Right renal pelvis (tissue), 4 donors: Measurements from ENCODE around the gene TMEM101. TPM values are rescaled to one million over a fixed set of nuclear protein-coding genes. Genes with fewer than 3 reads are reported as not detected.
"Not testable (repeated sequence)": the region's sequence is repeated elsewhere in the genome, so short reads cannot be mapped to it uniquely, and the experiment has no call there.

Experiments used
- DNase-seq, 4 donors: peaks; one replicate each; pipeline ENCODE4 v3.0.0-alpha.2; 2013; ENCODE audit warnings: low read depth in 4 of 4, low spot score in 3 of 4, missing footprints in 1 of 4
- polyA plus RNA-seq, 4 donors: library from polyadenylated mRNA; unstranded; fragments of 120-200 nt; gene quantifications; one replicate each; pipeline ENCODE4 v1.2.1, GENCODE V29; 2013; ENCODE audit not compliant: insufficient read length in 4 of 4

The TMEM101 gene
- polyA plus RNA-seq, 4 donors, result 34.5 to 49.8 (median 39.4) TPM

GRCh38 chr17:44024853-44025252 is 10.1 kb upstream of the TMEM101 start:
- no peak for DNase-seq

DNA sequence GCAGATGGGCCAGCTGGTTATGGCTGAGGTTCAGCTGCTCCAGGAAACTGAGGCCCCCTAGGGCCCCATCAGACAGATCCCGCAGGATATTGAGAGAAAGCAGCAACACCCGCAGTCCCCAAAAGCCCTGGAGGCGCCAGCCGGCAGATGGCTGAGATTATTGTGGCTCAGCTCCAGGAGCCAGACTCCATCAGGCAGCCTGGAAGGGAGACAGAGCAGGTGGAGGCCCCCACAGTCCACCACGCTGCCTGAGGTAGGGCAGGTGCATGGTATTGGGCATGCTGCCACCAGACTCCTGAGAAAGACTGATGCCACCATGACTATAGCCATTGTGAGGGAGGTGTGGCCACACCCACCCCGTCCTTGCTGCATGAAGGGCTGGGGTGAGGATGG is 9.5 kb upstream of the TMEM101 start:
- no peak for DNase-seq

GRCh38 chr17:44023545-44024270 is 8.9 kb upstream of the TMEM101 start:
- DNase-seq, result no peak

DNA sequence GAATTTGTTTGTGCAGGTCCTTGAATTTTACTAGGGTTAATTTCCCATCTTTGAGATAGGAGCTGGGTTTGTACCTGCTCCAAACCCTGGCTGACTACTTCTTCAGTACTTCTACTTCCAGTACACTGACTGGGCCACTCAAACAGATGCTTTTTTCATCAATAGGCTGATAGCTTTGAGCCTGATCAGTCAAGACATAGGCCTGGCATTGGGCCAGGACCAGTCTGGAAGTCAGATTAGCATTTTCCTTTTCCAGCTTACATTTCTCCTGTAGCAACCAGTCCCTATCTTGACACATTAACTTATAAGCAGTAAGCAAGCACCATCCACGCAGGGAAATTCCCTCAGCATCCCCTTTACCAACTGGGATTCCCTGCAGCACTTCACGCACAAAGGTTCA is 7.5 kb upstream of the TMEM101 start:
- DNase-seq, result no peak

GRCh38 chr17:44021227-44021626 is 6.5 kb upstream of the TMEM101 start:
- DNase-seq, result not testable (repeated sequence)

- DNase-seq, result no peak
Measured at GRCh38 chr17:44014133-44014436, 678 bp downstream of the TMEM101 start.

- no peak for DNase-seq
Measured at GRCh38 chr17:44012874-44013273, 1.9 kb downstream of the TMEM101 start.

DNA sequence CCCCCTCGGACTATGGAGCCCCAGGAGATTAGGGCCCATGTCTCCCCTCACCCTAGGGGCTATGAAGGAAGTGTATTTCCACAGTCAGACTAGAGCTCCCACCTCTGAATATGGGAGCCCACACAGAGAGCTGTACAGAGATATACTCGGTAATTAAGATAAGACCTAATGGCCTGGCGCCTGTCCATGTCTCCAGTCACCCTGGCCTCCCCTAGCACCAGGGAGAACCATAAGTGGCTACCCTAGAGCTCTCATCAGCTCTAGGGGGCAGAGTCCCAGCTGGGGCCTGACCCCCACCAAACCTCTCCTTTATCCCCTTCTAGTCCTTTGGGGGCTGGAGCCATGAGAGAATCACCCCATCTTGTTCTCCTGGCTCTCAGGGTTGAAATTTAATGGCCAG is 2.4 kb downstream of the TMEM101 start:
- no peak for DNase-seq

GRCh38 chr17:44011876-44012275 is 2.9 kb downstream of the TMEM101 start:
- DNase-seq, result no peak

GRCh38 chr17:44010966-44011647 is 3.7 kb downstream of the TMEM101 start:
- DNase-seq, result no peak

GRCh38 chr17:44008205-44008909 is 6.4 kb downstream of the TMEM101 start:
- no peak for DNase-seq

DNA sequence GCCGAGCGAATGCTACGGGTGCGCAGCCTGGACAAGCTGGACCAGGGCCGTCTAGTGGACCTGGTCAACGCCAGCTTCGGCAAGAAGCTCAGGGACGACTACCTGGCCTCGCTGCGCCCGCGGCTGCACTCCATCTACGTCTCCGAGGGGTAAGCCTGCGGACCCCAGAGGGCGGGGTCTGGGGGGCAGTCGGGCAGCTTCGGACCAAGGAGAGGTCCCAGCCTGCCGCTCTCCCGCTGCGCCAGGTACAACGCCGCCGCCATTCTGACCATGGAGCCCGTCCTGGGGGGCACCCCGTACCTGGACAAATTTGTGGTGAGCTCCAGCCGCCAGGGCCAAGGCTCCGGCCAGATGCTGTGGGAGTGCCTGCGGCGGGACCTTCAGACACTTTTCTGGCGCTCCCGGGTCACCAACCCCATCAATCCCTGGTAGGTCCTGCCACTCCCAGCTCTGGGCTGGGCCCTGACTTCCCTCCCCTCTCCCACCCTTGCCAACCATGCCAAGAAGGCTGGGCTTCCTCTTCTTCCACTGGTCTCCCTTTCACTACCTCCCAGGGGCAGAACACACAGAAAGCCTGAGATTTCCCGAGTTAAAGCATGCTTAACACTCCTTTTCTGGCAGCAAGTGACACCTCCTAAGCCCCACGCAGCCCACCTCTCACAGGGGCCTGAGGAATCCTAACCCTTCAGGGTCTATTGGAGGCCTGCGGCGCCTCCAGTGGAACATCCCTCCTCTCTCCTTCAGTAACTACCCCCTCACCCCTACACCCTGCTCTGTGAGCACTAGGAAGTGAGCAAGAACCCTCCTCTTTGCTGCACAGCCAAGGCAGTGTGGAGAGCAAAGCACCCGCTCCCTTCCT is 7.2 kb downstream of the TMEM101 start:
- no peak for DNase-seq

GRCh38 chr17:44006598-44007345 is 8.0 kb downstream of the TMEM101 start:
- DNase-seq, result peak; percentile 89 to 94 (median 92)

- no peak for DNase-seq
Measured at GRCh38 chr17:44006272-44006597, 8.5 kb downstream of the TMEM101 start.

DNA sequence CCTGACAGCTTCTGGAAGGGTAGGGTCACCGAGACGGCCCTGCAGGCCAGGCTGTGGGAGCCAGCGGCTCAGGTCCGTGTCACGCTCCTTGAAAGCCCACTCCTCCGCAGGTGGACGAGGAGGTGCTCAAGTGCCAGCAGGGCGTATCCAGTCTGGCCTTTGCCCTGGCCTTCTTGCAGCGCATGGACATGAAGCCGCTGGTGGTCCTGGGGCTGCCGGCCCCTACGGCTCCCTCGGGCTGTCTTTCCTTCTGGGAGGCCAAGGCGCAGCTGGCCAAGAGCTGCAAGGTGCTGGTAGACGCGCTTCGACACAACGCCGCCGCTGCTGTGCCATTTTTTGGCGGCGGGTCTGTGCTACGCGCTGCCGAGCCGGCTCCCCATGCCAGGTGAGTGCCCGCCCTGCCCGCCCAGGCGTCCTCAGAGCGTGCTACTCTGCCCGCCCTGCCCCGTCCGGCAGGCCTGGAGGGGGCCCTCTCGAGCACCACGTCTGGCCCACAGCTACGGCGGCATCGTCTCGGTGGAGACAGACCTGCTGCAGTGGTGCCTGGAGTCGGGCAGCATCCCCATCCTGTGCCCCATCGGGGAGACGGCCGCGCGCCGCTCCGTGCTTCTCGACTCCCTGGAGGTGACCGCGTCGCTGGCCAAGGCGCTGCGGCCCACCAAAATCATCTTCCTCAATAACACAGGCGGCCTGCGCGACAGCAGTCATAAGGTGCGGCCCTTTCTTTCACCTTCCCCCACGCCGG is 9.1 kb downstream of the TMEM101 start:
- no peak for DNase-seq

DNA sequence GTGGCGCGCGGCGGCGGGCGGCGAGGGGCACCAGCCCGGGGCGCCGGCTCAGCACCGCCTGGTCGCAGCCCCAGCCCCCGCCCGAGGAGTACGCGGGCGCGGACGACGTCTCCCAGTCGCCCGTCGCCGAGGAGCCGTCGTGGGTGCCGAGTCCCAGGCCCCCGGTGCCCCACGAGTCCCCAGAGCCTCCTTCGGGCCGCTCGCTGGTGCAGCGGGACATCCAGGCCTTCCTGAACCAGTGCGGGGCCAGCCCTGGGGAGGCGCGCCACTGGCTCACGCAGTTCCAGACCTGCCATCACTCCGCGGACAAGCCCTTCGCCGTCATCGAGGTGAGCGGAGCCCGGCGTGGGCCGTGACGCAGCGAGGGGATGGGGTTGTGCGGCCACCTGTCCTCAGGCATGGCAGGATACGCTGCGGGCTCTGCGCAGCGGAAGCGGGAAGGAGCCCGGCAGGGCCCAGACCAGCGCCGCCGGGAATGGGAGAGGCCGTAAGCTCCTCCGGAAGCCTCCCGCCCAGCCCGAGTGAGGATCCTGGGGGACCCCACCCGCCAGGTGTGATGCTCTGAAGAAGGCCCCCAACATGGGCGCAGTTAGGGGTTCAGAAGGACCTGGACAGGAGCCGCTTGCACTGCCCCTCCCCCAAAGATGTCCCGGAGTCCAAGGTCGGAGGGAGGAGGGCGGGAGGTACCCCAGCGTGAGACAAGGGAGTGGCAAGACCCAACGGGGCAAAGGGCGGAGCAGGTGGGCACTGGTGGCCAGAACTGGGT is 9.8 kb downstream of the TMEM101 start:
- DNase-seq, result no peak

DNA sequence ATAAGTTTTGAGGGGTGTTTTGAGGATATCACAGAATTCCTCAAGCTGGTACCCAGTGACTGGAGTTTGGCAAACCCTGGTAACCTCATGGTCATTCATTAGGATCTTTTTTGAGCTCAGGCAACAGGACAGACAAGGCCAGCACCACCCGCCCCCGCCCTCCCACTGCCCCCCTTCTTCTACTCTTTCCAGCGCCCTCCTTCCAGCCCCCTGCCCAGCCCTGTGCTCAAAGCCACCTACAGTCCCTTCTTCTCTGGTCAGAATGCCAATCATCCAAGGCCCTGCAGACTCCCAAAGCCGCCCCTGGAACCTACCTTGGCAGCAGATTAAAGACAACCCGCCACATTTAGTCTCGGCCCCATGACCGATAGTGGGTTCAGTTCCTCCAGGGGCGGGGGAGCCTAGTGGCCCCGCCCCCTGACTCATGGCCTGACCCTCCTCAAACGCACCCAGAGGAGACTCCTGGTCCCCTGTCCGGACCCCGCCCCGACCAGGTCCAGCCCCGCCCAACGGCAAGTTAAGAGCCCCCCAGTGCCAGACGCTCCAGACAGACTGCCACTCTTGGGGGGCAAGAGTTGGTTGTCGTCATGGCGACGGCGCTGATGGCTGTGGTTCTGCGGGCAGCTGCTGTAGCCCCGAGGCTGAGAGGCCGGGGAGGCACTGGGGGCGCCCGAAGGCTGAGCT is 10.5 kb downstream of the TMEM101 start, which contains the start of gene NAGS:
TSS of gene NAGS (plus strand) at position 546 of the 684 bp plus-strand sequence. CDS start at position 588, 42 bp downstream.
- no peak for DNase-seq

DNA sequence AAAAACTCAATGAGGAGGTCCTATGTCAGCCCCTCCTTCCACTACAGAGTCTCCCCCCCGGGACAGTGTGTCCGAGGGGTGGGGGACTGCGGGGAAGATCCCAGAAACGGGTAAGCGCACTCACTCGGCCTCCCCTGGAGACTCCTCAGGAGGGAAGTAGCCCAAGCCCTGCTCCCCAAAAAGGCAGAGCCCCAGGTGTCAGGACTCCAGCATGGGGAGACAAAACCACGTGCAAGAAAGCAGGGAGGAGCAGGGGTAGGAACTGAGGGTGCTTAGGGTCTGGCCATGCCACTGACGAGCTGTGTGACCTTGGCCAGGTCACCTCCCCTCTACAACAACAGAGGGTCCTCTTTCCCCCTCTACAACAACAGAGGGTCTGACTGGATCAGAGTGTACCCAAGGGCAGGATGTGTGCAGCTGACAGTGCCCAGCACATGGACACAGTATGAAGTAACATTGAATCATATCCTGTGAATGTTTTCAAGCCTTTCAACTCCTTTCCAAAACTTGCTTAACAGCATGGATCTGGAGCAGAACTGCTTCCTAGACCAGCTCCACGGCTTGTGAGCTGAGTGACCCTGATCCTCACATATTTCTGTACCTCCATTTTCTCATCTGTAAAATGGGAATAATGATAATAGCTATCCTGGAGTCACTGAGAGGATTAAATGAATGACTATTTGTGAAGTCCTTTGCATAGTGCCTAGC is 12.5 kb downstream of the TMEM101 start:
- no peak for DNase-seq
